SK-N-SH (cell line): ENCODE results near the gene TBCE. TPM values are rescaled to one million over a fixed set of nuclear protein-coding genes. Genes with fewer than 3 reads are reported as not detected.

ENCODE experiments used
- CTCF ChIA-PET: fragments of 300-600, 350-600 bp; formaldehyde crosslinking; extraction: SDS; loops from one replicate; lab custom pipeline; 2021; lab: Yijun Ruan, JAX
- POLR2A ChIA-PET: fragments of 350-600 bp; sonication (Branson Sonifier 250); formaldehyde crosslinking; extraction: SDS; loops from one replicate; lab custom pipeline; 2020; ENCODE audit warnings: antibody characterized with exemption, inconsistent platforms; lab: Yijun Ruan, JAX
- DNase-seq: peaks from one replicate; pipeline ENCODE4 v3.0.0; 2012
- H2AFZ ChIP-seq: fragments of 200-600 bp; sonication (generic); 2 replicates; pipeline ENCODE4 v1.8.1; 2016; ENCODE audit warnings: antibody characterized with exemption, mild to moderate bottlenecking, low read depth
- H3F3A ChIP-seq: fragments of 200-600 bp; sonication (generic); replicated peaks from 2 replicates; pipeline ENCODE3; 2016; ENCODE audit warnings: antibody characterized with exemption, mild to moderate bottlenecking; ENCODE audit not compliant: insufficient read depth
- H3K27ac ChIP-seq, 2 experiments: fragments of 200-500 bp in 1 of 2; fragments of 200-600 bp in 1 of 2; sonication (Bioruptor generic) in 1 of 2; sonication (generic), shearing (Covaris generic) in 1 of 2; 2 replicates each; pipeline versions ENCODE4 v1.5.1 to v1.6.1; 2014 to 2016; ENCODE audit warnings: low read depth in 2 of 2, inconsistent platforms in 1 of 2, low read length in 1 of 2, mild to moderate bottlenecking in 1 of 2, mixed read lengths in 1 of 2
- H3K27me3 ChIP-seq: fragments of 200-600 bp; sonication (generic), shearing (Covaris generic); 2 replicates; pipeline ENCODE4 v1.6.1; 2016; ENCODE audit warnings: mixed run types; ENCODE audit not compliant: insufficient read depth
- H3K36me3 ChIP-seq, 2 experiments: fragments of 200-500 bp in 1 of 2; fragments of 200-600 bp in 1 of 2; sonication (Bioruptor generic) in 1 of 2; sonication (generic) in 1 of 2; replicated peaks in 1 of 2; 2 replicates each; pipeline versions ENCODE3 to v1.5.1; 2014 to 2016; ENCODE audit warnings: low read length in 1 of 2, mild to moderate bottlenecking in 1 of 2; ENCODE audit not compliant: insufficient read depth in 2 of 2, control insufficient read depth in 1 of 2
- H3K4me1 ChIP-seq, 2 experiments: fragments of 200-500 bp in 1 of 2; fragments of 200-600 bp in 1 of 2; sonication (Bioruptor generic) in 1 of 2; sonication (generic), shearing (Covaris generic) in 1 of 2; 2 replicates each; pipeline versions ENCODE4 v1.5.1 to v1.6.1; 2014 to 2016; ENCODE audit warnings: low read depth in 1 of 2, low read length in 1 of 2, mixed run types in 1 of 2; ENCODE audit not compliant: insufficient read depth in 2 of 2, control insufficient read depth in 1 of 2
- H3K4me2 ChIP-seq: fragments of 200-600 bp; sonication (generic), shearing (Covaris generic); 2 replicates; pipeline ENCODE4 v1.6.1; 2017; ENCODE audit warnings: mixed run types
- H3K4me3 ChIP-seq, 2 experiments: fragments of 200-500 bp in 1 of 2; fragments of 200-600 bp in 1 of 2; sonication (Bioruptor generic) in 1 of 2; sonication (generic), shearing (Covaris generic) in 1 of 2; 2 replicates each; pipeline versions ENCODE4 v1.5.1 to v1.8.1; 2014 to 2016; ENCODE audit warnings: low read depth in 2 of 2, inconsistent platforms in 1 of 2, low read length in 1 of 2, mild to moderate bottlenecking in 1 of 2, mixed read lengths in 1 of 2, moderate library complexity in 1 of 2
- H3K79me2 ChIP-seq: fragments of 200-600 bp; sonication (generic); 2 replicates; pipeline ENCODE4 v1.8.1; 2017; ENCODE audit warnings: mild to moderate bottlenecking; ENCODE audit not compliant: insufficient read depth
- H3K9ac ChIP-seq: fragments of 200-600 bp; sonication (generic); 2 replicates; pipeline ENCODE4 v1.6.1; 2017; ENCODE audit warnings: mixed run types
- H3K9me2 ChIP-seq: fragments of 200-600 bp; sonication (generic); 2 replicates; pipeline ENCODE4 v1.6.1; 2017; ENCODE audit warnings: mixed run types
- H3K9me3 ChIP-seq: fragments of 200-600 bp; sonication (generic); 2 replicates; pipeline ENCODE4 v1.6.1; 2017; ENCODE audit warnings: mixed run types, mild to moderate bottlenecking, moderate library complexity
- H4K20me1 ChIP-seq: fragments of 200-600 bp; sonication (generic); 2 replicates; pipeline ENCODE4 v1.6.1; 2017; ENCODE audit warnings: mild to moderate bottlenecking, mixed run types; ENCODE audit not compliant: insufficient read depth
- CHD2 ChIP-seq: fragments of 150-350 bp; IDR thresholded peaks from 2 replicates; pipeline ENCODE4 v1.6.1; 2018; ENCODE audit warnings: low read length; ENCODE audit not compliant: partially characterized antibody
- GABPA ChIP-seq: IDR thresholded peaks from 2 replicates; pipeline ENCODE4 v1.4.0; 2012; ENCODE audit warnings: low read depth, mild to moderate bottlenecking
- GATA2 ChIP-seq: sonication (generic); formaldehyde crosslinking; IDR thresholded peaks from 2 replicates; pipeline ENCODE4 v1.5.0; 2020; ENCODE audit warnings: mild to moderate bottlenecking, missing genetic modification reagents
- MXI1 ChIP-seq: IDR thresholded peaks from 2 replicates; pipeline ENCODE4 v1.6.1; 2012; ENCODE audit warnings: mild to moderate bottlenecking, low read depth, low read length, improper control_type of control experiment
- NRF1 ChIP-seq: IDR thresholded peaks from 2 replicates; pipeline ENCODE4 v1.6.1; 2012; ENCODE audit warnings: low read depth, mild to moderate bottlenecking, low read length
- RCOR1 ChIP-seq: fragments of 150-350 bp; IDR thresholded peaks from 2 replicates; pipeline ENCODE4 v1.6.1; 2017; ENCODE audit warnings: antibody characterized with exemption, low read length
- RFX5 ChIP-seq: IDR thresholded peaks from 2 replicates; pipeline ENCODE4 v1.6.1; 2012; ENCODE audit warnings: mild to moderate bottlenecking, improper control_type of control experiment, low read length
- RXRA ChIP-seq: IDR thresholded peaks from 2 replicates; pipeline ENCODE4 v1.4.0; 2012; ENCODE audit warnings: low read depth, mild to moderate bottlenecking, borderline replicate concordance
- SIN3A ChIP-seq: IDR thresholded peaks from 2 replicates; pipeline ENCODE4 v1.6.1; 2012; ENCODE audit warnings: low read depth, mild to moderate bottlenecking, low read length, moderate library complexity, borderline replicate concordance
- TCF12 ChIP-seq: IDR thresholded peaks from 2 replicates; pipeline ENCODE4 v1.4.0; 2012
- TEAD4 ChIP-seq: IDR thresholded peaks from 2 replicates; pipeline ENCODE4 v1.4.0; 2012; ENCODE audit warnings: mild to moderate bottlenecking, borderline replicate concordance; ENCODE audit not compliant: insufficient read depth
- USF2 ChIP-seq: fragments of 150-350 bp; IDR thresholded peaks from 2 replicates; pipeline ENCODE4 v1.6.1; 2017; ENCODE audit warnings: antibody characterized with exemption, low read length, low read depth, borderline replicate concordance
- YY1 ChIP-seq: IDR thresholded peaks from 2 replicates; pipeline ENCODE4 v1.4.0; 2012; ENCODE audit warnings: low read depth, mild to moderate bottlenecking
- WGBS: methylation state at CpG from one replicate; pipeline ENCODE4 v1.1.6; 2017; ENCODE audit warnings: low lambda C conversion rate; 5-methylcytosine and 5-hydroxymethylcytosine counted together
- polyA plus RNA-seq, 3 experiments: library from polyadenylated mRNA; depleted of rRNA; stranded (reverse); fragments of >200 nt; gene quantifications; 2 replicates each; pipeline ENCODE4 v1.2.3, GENCODE V29; 2012
- TF ChIP-seq, protein P1 (sequence below): fragments of 150-350 bp; IDR thresholded peaks from 2 replicates; pipeline ENCODE4 v1.6.1; 2016; ENCODE audit warnings: mild to moderate bottlenecking, low read depth, low read length
- TF ChIP-seq, protein P2 (sequence below): IDR thresholded peaks from 2 replicates; pipeline ENCODE4 v1.6.1; 2012; ENCODE audit warnings: mild to moderate bottlenecking, low read depth, low read length, moderate library complexity

Gene TBCE
- polyA plus RNA-seq, 1 of the 3 experiments (the other 2 are of a cell fraction): 18.3 TPM

GRCh38 chr1:235351441-235351840 is 15.8 kb upstream of the TBCE start:
- H3K4me2 ChIP-seq: no peak overlapping the region
- CTCF ChIA-PET: interaction anchor here (1.6 kb wide), 1 partner anchor 64 kb away, joined by 3 read pairs; no protein-coding TSS in a partner anchor

More at GRCh38 chr1:235351441-235351840, 15.8 kb upstream of the TBCE start:
- Histone ChIP-seq H3K27me3 (no peaks in the 10 kb centered on the region), H3K4me3 (no peak overlapping the region), H3F3A (peaks cover 9% of the 10 kb centered on the region), H3K27ac (no peak overlapping the region), H3K79me2 (no peaks in the 10 kb centered on the region), H3K9me3 (no peaks in the 10 kb centered on the region), H3K4me1 (no peaks in the 10 kb centered on the region), H3K9ac (no peak overlapping the region), H2AFZ (no peak overlapping the region), H4K20me1 (no peaks in the 10 kb centered on the region), H3K36me3 (no peaks in the 10 kb centered on the region), H3K9me2 (no peaks in the 10 kb centered on the region)
- POLR2A ChIA-PET: no interaction called here
- 94% methylated on average over 3 of the region's 3 CpGs for WGBS
- DNase-seq: no peak
- TF ChIP-seq TCF12 (no peak), GATA2 (CRISPR knock-in tag) (no peak), RFX5 (no peak), NRF1 (no peak), GABPA (no peak), YY1 (no peak), RCOR1 (no peak), MXI1 (no peak), USF2 (no peak), TEAD4 (no peak), SIN3A (no peak), RXRA (no peak), CHD2 (no peak)
- TF ChIP-seq, protein P1, sequence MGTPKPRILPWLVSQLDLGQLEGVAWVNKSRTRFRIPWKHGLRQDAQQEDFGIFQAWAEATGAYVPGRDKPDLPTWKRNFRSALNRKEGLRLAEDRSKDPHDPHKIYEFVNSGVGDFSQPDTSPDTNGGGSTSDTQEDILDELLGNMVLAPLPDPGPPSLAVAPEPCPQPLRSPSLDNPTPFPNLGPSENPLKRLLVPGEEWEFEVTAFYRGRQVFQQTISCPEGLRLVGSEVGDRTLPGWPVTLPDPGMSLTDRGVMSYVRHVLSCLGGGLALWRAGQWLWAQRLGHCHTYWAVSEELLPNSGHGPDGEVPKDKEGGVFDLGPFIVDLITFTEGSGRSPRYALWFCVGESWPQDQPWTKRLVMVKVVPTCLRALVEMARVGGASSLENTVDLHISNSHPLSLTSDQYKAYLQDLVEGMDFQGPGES: no peak
- TF ChIP-seq, protein P2, sequence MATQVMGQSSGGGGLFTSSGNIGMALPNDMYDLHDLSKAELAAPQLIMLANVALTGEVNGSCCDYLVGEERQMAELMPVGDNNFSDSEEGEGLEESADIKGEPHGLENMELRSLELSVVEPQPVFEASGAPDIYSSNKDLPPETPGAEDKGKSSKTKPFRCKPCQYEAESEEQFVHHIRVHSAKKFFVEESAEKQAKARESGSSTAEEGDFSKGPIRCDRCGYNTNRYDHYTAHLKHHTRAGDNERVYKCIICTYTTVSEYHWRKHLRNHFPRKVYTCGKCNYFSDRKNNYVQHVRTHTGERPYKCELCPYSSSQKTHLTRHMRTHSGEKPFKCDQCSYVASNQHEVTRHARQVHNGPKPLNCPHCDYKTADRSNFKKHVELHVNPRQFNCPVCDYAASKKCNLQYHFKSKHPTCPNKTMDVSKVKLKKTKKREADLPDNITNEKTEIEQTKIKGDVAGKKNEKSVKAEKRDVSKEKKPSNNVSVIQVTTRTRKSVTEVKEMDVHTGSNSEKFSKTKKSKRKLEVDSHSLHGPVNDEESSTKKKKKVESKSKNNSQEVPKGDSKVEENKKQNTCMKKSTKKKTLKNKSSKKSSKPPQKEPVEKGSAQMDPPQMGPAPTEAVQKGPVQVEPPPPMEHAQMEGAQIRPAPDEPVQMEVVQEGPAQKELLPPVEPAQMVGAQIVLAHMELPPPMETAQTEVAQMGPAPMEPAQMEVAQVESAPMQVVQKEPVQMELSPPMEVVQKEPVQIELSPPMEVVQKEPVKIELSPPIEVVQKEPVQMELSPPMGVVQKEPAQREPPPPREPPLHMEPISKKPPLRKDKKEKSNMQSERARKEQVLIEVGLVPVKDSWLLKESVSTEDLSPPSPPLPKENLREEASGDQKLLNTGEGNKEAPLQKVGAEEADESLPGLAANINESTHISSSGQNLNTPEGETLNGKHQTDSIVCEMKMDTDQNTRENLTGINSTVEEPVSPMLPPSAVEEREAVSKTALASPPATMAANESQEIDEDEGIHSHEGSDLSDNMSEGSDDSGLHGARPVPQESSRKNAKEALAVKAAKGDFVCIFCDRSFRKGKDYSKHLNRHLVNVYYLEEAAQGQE: no peak
